ENCODE measurements around the gene CHIC2.
A peak's percentile ranks its signal among the peaks of the same experiment; 100 is the strongest.

Gene CHIC2

DNA sequence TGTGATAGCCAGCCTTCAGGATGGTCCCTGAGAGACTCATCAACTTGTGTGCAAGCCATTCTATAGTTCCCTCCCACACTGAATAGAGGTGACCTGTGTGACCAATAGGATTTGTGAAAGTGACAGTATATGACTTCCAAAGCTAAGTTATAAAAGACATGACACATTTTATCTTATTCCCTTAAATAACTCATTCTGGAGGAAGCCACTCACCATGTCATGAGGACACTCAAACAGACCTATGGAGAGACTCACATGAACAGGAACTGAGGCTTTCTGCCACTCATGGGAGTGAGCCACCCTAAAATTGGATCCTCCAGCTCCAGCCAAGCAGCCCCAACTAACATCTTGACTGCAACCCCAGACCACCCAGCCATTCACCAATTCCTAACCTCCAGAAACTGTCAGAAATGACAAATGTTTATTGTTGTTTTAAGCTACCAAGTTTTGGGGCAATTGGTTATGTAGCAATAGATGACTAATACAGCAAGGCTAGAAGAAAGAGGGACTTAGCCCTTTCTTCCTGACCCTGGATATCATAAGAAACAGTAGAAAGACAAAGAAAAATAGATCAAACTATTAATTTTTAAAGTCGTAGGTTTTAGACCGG lies 9.0 kb upstream of the CHIC2 start:
- no peaks in the 10 kb centered on the region for H3K27me3 ChIP-seq (ENCODE audit: insufficient read depth, low read depth)
- H3K4me2 ChIP-seq: no peak overlapping the region
- no peaks in the 10 kb centered on the region for H3K4me1 ChIP-seq (ENCODE audit: low read depth, poor library complexity, severe bottlenecking)
- no peak overlapping the region for H3K27ac ChIP-seq
- H3K9ac ChIP-seq: no peak overlapping the region
- H4K20me1 ChIP-seq (ENCODE audit: insufficient read depth): no peaks in the 10 kb centered on the region
- no peaks in the 10 kb centered on the region for H3K36me3 ChIP-seq (ENCODE audit: insufficient read depth)
- no peak overlapping the region for H3K4me3 ChIP-seq (IDR thresholded peaks at IDR 0.05; ENCODE audit: insufficient read depth, low read depth, low read length)
- H2AFZ ChIP-seq (ENCODE audit: low read depth): no peak overlapping the region
- TF ChIP-seq, protein P1, sequence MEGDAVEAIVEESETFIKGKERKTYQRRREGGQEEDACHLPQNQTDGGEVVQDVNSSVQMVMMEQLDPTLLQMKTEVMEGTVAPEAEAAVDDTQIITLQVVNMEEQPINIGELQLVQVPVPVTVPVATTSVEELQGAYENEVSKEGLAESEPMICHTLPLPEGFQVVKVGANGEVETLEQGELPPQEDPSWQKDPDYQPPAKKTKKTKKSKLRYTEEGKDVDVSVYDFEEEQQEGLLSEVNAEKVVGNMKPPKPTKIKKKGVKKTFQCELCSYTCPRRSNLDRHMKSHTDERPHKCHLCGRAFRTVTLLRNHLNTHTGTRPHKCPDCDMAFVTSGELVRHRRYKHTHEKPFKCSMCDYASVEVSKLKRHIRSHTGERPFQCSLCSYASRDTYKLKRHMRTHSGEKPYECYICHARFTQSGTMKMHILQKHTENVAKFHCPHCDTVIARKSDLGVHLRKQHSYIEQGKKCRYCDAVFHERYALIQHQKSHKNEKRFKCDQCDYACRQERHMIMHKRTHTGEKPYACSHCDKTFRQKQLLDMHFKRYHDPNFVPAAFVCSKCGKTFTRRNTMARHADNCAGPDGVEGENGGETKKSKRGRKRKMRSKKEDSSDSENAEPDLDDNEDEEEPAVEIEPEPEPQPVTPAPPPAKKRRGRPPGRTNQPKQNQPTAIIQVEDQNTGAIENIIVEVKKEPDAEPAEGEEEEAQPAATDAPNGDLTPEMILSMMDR (conservative IDR thresholded peaks at IDR 0.05; ENCODE audit: low read depth, low read length): no peak
- no peaks in the 10 kb centered on the region for H3K79me2 ChIP-seq (ENCODE audit: insufficient read depth, low read depth)

DNA sequence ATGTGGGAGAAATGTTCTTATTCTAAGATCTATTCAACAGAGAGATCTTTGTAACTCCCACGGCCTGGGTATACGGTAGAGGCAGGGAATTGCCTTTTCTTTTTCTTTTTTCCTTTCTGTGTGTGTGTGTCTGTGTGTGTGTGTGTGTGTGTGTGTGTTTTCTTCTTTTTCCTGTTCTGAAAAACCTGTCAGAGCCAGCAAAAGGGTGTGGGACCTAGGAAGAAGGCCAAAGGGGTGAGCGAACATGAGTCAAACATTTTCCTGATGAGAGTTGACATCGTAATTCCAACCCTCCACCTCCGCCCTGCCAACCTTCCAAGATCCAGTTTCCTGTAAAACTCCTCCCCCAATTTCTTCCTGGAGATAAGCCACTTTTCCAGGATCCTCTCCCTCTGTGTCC lies 2.8 kb upstream of the CHIC2 start:
- H3K27me3 ChIP-seq (ENCODE audit: insufficient read depth, low read depth): no peaks in the 10 kb centered on the region
- H3K79me2 ChIP-seq (ENCODE audit: insufficient read depth, low read depth): peaks cover 20% of the 10 kb centered on the region
- TF ChIP-seq, protein P1 (conservative IDR thresholded peaks at IDR 0.05; ENCODE audit: low read depth, low read length): no peak
- no peak overlapping the region for H3K27ac ChIP-seq
- no peak overlapping the region for H3K9ac ChIP-seq
- no peak overlapping the region for H3K4me2 ChIP-seq
- no peak overlapping the region for H2AFZ ChIP-seq (ENCODE audit: low read depth)
- H3K4me1 ChIP-seq (ENCODE audit: low read depth, poor library complexity, severe bottlenecking): peaks cover 16% of the 10 kb centered on the region
- H4K20me1 ChIP-seq (ENCODE audit: insufficient read depth): 0 out of 2 replicates have a peak, but pooled peaks cover 6% of the 10 kb centered on the region
- H3K36me3 ChIP-seq (ENCODE audit: insufficient read depth): no peaks in the 10 kb centered on the region
- H3K4me3 ChIP-seq (IDR thresholded peaks at IDR 0.05; ENCODE audit: insufficient read depth, low read depth, low read length): no peak overlapping the region

DNA sequence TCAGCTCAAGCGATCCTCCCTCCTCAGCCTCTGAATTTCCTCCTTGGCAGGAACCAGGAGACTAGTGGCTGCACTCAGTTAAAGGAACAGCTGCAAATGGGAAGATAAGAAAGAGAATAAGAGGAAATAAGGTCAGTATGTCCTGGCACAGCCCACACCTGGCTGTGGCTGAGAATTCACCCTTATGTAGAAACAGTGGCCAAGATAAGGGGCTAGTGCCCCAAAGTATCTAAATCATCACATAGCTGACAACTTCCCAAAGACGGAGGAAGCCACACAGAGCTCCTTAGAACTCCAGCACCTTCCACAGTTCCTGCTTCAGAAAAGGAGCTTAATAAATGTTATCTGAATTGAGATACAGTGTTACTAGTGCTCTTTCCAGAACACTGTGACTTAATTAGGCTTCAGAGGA lies 2.3 kb upstream of the CHIC2 start:
- H3K27me3 ChIP-seq (ENCODE audit: insufficient read depth, low read depth): no peaks in the 10 kb centered on the region
- no peak overlapping the region for H3K27ac ChIP-seq
- H3K4me3 ChIP-seq (IDR thresholded peaks at IDR 0.05; ENCODE audit: insufficient read depth, low read depth, low read length): no peak overlapping the region
- H3K36me3 ChIP-seq (ENCODE audit: insufficient read depth): no peaks in the 10 kb centered on the region
- H3K79me2 ChIP-seq (ENCODE audit: insufficient read depth, low read depth): peaks cover 24% of the 10 kb centered on the region
- no peak overlapping the region for H3K9ac ChIP-seq
- H3K4me2 ChIP-seq: no peak overlapping the region
- TF ChIP-seq, protein P1 (conservative IDR thresholded peaks at IDR 0.05; ENCODE audit: low read depth, low read length): no peak
- H3K4me1 ChIP-seq (ENCODE audit: low read depth, poor library complexity, severe bottlenecking): peaks cover 20% of the 10 kb centered on the region
- H2AFZ ChIP-seq (ENCODE audit: low read depth): no peak overlapping the region
- 0 out of 2 replicates have a peak, but pooled peaks cover 6% of the 10 kb centered on the region for H4K20me1 ChIP-seq (ENCODE audit: insufficient read depth)

DNA sequence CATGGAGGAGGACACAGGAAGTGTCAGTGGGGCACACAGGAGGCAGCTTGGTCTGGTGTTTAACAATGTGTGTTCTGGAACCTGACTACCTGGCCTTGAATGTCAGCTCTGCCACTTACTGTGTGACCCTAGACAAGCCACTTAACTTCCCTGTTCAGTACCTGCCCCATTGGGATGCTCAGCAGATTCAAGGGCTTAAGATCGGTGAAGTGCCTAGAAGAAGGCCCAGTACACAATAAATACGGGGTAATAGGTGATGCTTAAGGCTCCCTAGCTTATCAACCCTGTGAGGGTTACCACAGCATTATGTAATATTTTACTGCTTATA lies 1.6 kb upstream of the CHIC2 start:
- Histone ChIP-seq H3K79me2 (ENCODE audit: insufficient read depth, low read depth) (peaks cover 31% of the 10 kb centered on the region), H3K4me2 (no peak overlapping the region), H3K27ac (no peak overlapping the region), H3K27me3 (ENCODE audit: insufficient read depth, low read depth) (no peaks in the 10 kb centered on the region), H3K4me1 (ENCODE audit: low read depth, poor library complexity, severe bottlenecking) (peaks cover 26% of the 10 kb centered on the region), H3K4me3 (IDR thresholded peaks at IDR 0.05; ENCODE audit: insufficient read depth, low read depth, low read length) (no peak overlapping the region), H3K9ac (no peak overlapping the region), H4K20me1 (ENCODE audit: insufficient read depth) (0 out of 2 replicates have a peak, but pooled peaks cover 6% of the 10 kb centered on the region), H3K36me3 (ENCODE audit: insufficient read depth) (no peaks in the 10 kb centered on the region), H2AFZ (ENCODE audit: low read depth) (peak overlapping the region; percentile 90; the same call in 1 of the 2 replicates)
- TF ChIP-seq, protein P1 (conservative IDR thresholded peaks at IDR 0.05; ENCODE audit: low read depth, low read length): no peak
